Fibroblast of the aortic adventitia (primary cell): ENCODE results near the gene TELO2. TPM values are rescaled to one million over a fixed set of nuclear protein-coding genes. Genes with fewer than 3 reads are reported as not detected.
A peak's percentile ranks its signal among the peaks of the same experiment; 100 is the strongest.
"Not testable (repeated sequence)": the region's sequence is repeated elsewhere in the genome, so short reads cannot be mapped to it uniquely, and the experiment has no call there.

Experiments
- DNase-seq: peaks from one replicate; pipeline ENCODE4 v3.0.0-alpha.2; 2010; ENCODE audit warnings: low read depth
- H3K4me3 ChIP-seq: 2 replicates; pipeline ENCODE4 v1.5.1; 2011; ENCODE audit warnings: low read depth, mild to moderate bottlenecking, control low read depth, low read length, moderate library complexity
- total RNA-seq: library from RNA; depleted of rRNA; stranded (reverse); fragments of >200 nt; gene quantifications from 2 replicates; pipeline ENCODE4 v1.2.3, GENCODE V29; 2012; ENCODE audit warnings: low replicate concordance
- TF ChIP-seq, protein P1 (sequence below): IDR thresholded peaks from 2 replicates; pipeline ENCODE4 v1.5.1; 2011; ENCODE audit warnings: mild to moderate bottlenecking, low read length, control low read depth, inconsistent platforms; ENCODE audit not compliant: insufficient read depth

The TELO2 gene
- total RNA-seq, 1 donor: 23.5 TPM

- H3K4me3 ChIP-seq: peak overlapping the region; percentile 87
- TF ChIP-seq, protein P1, sequence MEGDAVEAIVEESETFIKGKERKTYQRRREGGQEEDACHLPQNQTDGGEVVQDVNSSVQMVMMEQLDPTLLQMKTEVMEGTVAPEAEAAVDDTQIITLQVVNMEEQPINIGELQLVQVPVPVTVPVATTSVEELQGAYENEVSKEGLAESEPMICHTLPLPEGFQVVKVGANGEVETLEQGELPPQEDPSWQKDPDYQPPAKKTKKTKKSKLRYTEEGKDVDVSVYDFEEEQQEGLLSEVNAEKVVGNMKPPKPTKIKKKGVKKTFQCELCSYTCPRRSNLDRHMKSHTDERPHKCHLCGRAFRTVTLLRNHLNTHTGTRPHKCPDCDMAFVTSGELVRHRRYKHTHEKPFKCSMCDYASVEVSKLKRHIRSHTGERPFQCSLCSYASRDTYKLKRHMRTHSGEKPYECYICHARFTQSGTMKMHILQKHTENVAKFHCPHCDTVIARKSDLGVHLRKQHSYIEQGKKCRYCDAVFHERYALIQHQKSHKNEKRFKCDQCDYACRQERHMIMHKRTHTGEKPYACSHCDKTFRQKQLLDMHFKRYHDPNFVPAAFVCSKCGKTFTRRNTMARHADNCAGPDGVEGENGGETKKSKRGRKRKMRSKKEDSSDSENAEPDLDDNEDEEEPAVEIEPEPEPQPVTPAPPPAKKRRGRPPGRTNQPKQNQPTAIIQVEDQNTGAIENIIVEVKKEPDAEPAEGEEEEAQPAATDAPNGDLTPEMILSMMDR: no peak
- DNase-seq: no peak
These were observed 17.5 kb upstream of the TELO2 start for GRCh38 chr16:1475552-1476114.

GRCh38 chr16:1477033-1477432 lies 16.1 kb upstream of the TELO2 start:
- no peak overlapping the region for H3K4me3 ChIP-seq
- TF ChIP-seq, protein P1: no peak
- DNase-seq: no peak

DNA sequence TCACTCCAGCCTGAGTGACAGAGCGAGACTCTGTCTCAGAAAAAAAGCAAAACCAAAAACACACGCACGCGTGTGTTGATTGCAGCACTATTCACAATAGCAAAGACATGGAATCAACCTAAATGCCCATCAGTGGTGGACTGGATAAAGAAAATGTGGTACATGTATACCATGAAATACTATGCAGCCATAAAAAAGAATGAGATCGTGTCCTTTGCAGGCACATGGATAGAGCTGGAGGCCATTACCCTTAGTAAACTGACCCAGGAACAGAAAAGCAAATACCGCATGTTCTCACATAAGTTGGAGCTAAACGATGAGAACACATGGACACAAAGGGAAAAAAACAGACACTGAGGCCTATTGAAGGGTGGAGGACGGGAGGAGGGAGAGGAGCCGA lies 14.2 kb upstream of the TELO2 start:
- not testable (repeated sequence) for DNase-seq, H3K4me3 ChIP-seq

GRCh38 chr16:1481906-1482835 lies 11.0 kb upstream of the TELO2 start:
- H3K4me3 ChIP-seq: no peak overlapping the region
- peak; percentile 21 for DNase-seq
- TF ChIP-seq, protein P1: no peak

- DNase-seq: no peak
- TF ChIP-seq, protein P1: no peak
- no peak overlapping the region for H3K4me3 ChIP-seq
These were observed 7.2 kb upstream of the TELO2 start for GRCh38 chr16:1485847-1486496.

GRCh38 chr16:1486551-1487390 lies 6.4 kb upstream of the TELO2 start:
- DNase-seq: no peak
- TF ChIP-seq, protein P1: no peak
- H3K4me3 ChIP-seq: no peak overlapping the region
